Hematopoietic multipotent progenitor cell treated with erythropoietin and hydrocortisone succinate and interleukin-3 and kit ligand, for 15 days (in vitro differentiated cells): Measurements from ENCODE around the gene FGF5.
"Not testable (repeated sequence)": the region's sequence is repeated elsewhere in the genome, so short reads cannot be mapped to it uniquely, and the experiment has no call there.

Source experiments
- DNase-seq: peaks from one replicate; pipeline ENCODE4 v3.0.0-alpha.2; 2015; ENCODE audit warnings: low spot score

The FGF5 gene

GRCh38 chr4:80266253-80266901 is at the start of gene FGF5:
FGF5 (plus strand) TSS chr4:80266664; CDS start chr4:80266825, 161 bp downstream.
- no peak for DNase-seq

- no peak for DNase-seq
Observed at GRCh38 chr4:80219301-80220025, 47.0 kb upstream of the FGF5 start.

GRCh38 chr4:80220711-80221110 is 45.8 kb upstream of the FGF5 start:
- no peak for DNase-seq

- DNase-seq: peak; percentile 5
Observed at GRCh38 chr4:80221161-80221560, 45.3 kb upstream of the FGF5 start.

- no peak for DNase-seq
Observed at GRCh38 chr4:80225595-80225994, 40.9 kb upstream of the FGF5 start.

- DNase-seq: no peak
Observed at GRCh38 chr4:80226094-80226493, 40.4 kb upstream of the FGF5 start.

GRCh38 chr4:80228460-80228859 is 38.0 kb upstream of the FGF5 start:
- no peak for DNase-seq

- DNase-seq: no peak
Observed at GRCh38 chr4:80229128-80229527, 37.3 kb upstream of the FGF5 start.

GRCh38 chr4:80229590-80229989 is 36.9 kb upstream of the FGF5 start:
- DNase-seq: no peak

- DNase-seq: no peak
Observed at GRCh38 chr4:80231180-80231579, 35.3 kb upstream of the FGF5 start.

GRCh38 chr4:80232707-80233370 is 33.6 kb upstream of the FGF5 start:
- no peak for DNase-seq

GRCh38 chr4:80233390-80233789 is 33.1 kb upstream of the FGF5 start:
- no peak for DNase-seq

- DNase-seq: no peak
Observed at GRCh38 chr4:80235451-80235850, 31.0 kb upstream of the FGF5 start.

- DNase-seq: no peak
Observed at GRCh38 chr4:80237992-80238391, 28.5 kb upstream of the FGF5 start.

GRCh38 chr4:80239480-80240150 is 26.8 kb upstream of the FGF5 start:
- DNase-seq: no peak

- DNase-seq: no peak
Observed at GRCh38 chr4:80240976-80241375, 25.5 kb upstream of the FGF5 start.

- no peak for DNase-seq
Observed at GRCh38 chr4:80243274-80244018, 23.0 kb upstream of the FGF5 start.

GRCh38 chr4:80247484-80247883 is 19.0 kb upstream of the FGF5 start:
- not testable (repeated sequence) for DNase-seq

- DNase-seq: no peak
Observed at GRCh38 chr4:80249144-80249543, 17.3 kb upstream of the FGF5 start.

- peak; percentile 35 for DNase-seq
Observed at GRCh38 chr4:80252427-80252826, 14.0 kb upstream of the FGF5 start.

GRCh38 chr4:80252953-80253352 is 13.5 kb upstream of the FGF5 start:
- DNase-seq: no peak

- DNase-seq: peak; percentile 61
Observed at GRCh38 chr4:80253510-80253909, 13.0 kb upstream of the FGF5 start.
